RWPE1 (cell line): ENCODE results near the gene TAF4.

Source experiments
- CTCF ChIA-PET: fragments of 350-600 bp; sonication (Branson Sonifier 250); formaldehyde crosslinking; extraction: SDS; loops from one replicate; lab custom pipeline; 2021; lab: Yijun Ruan, JAX
- POLR2A ChIA-PET: fragments of 400-600 bp; formaldehyde crosslinking; extraction: SDS; loops from one replicate; lab custom pipeline; 2020; ENCODE audit warnings: antibody characterized with exemption; ENCODE audit not compliant: low non-redundant PET; lab: Yijun Ruan, JAX
- DNase-seq: peaks from one replicate; pipeline ENCODE4 v3.0.0; 2012; ENCODE audit warnings: low spot score
- H3K27ac ChIP-seq: fragments of 450-650 bp; 2 replicates; pipeline ENCODE4 v1.5.1; 2017
- TF ChIP-seq, protein P1 (sequence below): fragments of 450-650 bp; conservative IDR thresholded peaks from 2 replicates; pipeline ENCODE4 v1.5.1; 2017; ENCODE audit warnings: low read depth, mild to moderate bottlenecking

Gene TAF4

DNA sequence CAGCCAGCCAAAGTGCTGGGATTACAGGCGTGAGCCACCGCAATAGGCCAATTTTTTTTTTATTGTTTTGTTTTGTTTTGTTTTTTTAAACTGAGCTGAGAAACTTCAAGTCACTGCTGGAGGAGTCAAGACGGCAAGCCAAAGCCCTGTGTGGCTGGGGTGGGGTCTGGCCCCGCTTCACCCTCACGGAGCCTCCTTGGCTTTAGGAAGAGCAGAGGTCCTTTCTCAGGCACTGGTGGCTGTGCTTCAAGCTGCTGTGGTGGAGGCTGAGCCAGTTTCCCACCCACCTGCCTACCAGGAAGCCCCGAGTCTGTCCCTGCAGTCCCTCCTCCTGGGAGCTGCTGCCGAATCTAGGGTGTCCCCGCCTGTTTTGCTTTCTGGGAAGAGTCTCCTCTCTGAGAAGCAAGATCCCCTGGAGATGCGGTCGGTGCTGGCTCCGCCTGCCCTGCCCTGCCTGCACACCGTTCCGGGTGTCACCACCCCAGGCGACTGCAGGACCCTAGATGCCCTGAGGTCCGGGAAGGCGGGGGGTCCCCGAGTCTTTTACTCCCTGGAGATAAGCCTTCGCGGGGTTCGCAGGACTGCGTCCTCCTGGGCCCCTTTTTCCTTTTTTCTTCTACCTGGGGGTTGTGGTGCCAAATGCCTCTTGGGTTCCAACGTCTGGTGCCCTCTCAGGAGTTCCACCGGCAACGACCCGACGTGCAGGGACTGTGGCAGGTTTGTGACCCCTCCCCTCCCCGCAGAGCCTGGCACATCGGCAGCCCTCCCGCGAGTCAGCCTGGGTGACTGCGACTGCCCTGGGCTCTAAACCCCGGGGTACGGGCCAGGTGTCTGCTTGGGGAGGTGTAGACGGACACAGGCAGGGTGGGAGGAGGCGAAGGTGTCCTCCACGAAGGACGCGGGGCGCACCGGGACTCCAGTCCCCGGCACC lies 100.7 kb downstream of the TAF4 start:
- peak; percentile 33 for DNase-seq

DNA sequence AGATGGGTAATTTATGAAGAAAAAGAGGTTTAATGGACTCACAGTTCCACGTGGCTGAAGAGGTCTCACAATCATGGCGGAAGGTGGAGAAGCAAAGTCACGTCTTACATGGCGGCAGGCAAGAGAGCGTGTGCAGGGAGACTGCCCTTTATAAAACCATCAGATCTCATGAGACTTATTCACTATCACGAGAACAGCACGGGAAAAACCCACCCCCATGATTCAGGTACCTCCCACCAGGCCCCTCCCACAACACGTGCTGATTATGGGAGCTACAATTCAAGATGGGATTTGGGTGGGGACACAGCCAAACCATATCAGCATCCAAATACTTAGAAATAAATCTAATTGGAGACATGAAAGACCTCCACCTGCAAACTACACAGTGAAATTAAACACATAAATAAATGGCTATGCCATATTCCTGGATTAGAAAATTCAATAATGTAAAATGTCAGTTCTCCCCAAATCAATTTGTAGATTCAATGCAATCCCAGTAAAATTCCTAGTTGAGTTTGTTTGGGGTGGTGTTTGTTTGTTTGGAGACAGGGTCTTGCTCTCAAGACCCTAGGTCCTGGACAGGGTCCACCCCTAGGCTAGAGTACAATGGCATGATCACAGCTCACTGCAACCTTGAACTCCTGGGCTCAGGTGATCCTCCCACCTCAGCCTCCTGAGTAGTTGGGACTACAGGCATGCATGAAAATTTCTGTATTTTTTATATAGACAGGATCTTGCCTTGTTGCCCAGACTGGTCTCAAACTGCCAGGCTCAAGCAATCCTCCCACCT lies 101.6 kb downstream of the TAF4 start:
- TF ChIP-seq, protein P1, sequence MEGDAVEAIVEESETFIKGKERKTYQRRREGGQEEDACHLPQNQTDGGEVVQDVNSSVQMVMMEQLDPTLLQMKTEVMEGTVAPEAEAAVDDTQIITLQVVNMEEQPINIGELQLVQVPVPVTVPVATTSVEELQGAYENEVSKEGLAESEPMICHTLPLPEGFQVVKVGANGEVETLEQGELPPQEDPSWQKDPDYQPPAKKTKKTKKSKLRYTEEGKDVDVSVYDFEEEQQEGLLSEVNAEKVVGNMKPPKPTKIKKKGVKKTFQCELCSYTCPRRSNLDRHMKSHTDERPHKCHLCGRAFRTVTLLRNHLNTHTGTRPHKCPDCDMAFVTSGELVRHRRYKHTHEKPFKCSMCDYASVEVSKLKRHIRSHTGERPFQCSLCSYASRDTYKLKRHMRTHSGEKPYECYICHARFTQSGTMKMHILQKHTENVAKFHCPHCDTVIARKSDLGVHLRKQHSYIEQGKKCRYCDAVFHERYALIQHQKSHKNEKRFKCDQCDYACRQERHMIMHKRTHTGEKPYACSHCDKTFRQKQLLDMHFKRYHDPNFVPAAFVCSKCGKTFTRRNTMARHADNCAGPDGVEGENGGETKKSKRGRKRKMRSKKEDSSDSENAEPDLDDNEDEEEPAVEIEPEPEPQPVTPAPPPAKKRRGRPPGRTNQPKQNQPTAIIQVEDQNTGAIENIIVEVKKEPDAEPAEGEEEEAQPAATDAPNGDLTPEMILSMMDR = no peak
- DNase-seq = no peak
- CTCF ChIA-PET = interaction anchor here (0.7 kb wide), 1 partner anchor 122 kb away, joined by 3 read pairs; no protein-coding TSS in a partner anchor

More for the DNA sequence above, 100.7 kb downstream of the TAF4 start:
- CTCF ChIA-PET = interaction anchor here (0.6 to 0.7 kb wide), 2 partner anchors 26 to 121 kb away, joined by 3 read pairs; no protein-coding TSS in a partner anchor
- no peak overlapping the region for H3K27ac ChIP-seq
- POLR2A ChIA-PET = no interaction called here
- TF ChIP-seq, protein P1 = no peak

GRCh38 chr20:61963149-61963548 lies 102.5 kb downstream of the TAF4 start:
- no peak for DNase-seq
- ChIA-PET CTCF (no interaction called here), POLR2A (no interaction called here)
- H3K27ac ChIP-seq = no peak overlapping the region
- TF ChIP-seq, protein P1 = no peak

More for the DNA sequence above, 101.6 kb downstream of the TAF4 start:
- H3K27ac ChIP-seq = no peak overlapping the region
- POLR2A ChIA-PET = no interaction called here

GRCh38 chr20:61960836-61961235 lies 104.8 kb downstream of the TAF4 start:
- no peak for DNase-seq
- TF ChIP-seq, protein P1 = no peak
- POLR2A ChIA-PET = no interaction called here
- CTCF ChIA-PET = no interaction called here
- H3K27ac ChIP-seq = no peak overlapping the region

DNA sequence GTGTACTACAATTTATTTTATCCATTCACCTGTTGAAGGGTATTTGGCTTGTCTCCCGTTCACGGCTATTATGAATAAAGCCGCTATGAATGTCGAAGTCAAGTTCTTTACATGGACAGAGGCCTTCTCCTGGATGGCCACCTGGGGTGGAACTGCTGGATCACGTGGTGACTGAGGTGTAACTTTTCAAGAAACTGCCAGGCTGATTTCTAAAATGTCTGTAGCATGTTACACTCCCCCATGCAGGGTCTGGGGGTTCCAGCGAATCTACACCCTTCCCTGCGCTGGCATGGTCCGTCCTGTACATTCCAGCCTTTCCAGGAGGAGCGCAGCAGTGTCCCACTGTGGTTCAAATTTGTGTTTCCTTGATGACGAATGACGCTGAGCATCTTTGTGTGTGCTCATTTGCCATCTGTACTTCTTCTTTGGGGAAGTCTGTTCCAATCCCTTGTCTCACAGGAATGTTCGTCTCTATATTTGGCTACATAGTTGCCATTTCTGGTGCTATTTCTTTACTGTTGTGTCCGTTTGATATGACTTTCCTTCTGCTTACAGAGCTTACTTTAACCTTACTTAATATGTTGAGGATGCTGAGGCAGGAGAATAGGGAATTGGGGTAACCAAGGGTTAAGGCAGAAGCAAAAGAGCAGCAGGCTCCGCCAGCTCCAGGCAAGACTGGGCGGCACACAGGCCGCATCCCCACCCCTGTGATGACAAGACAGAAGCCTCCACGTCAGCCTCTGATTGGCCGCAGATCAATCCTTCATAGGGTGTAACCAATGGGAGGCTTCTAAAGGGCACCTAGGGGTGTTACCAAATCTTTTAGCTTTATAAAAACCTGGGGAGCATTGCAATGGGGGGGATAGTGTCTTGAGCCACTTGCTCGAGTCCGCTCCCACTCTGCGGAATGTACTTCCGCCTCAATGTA lies 106.6 kb downstream of the TAF4 start:
- peak; percentile 80 for DNase-seq
- POLR2A ChIA-PET = no interaction called here
- TF ChIP-seq, protein P1 = no peak
- H3K27ac ChIP-seq = no peak overlapping the region
- CTCF ChIA-PET = no interaction called here
